Endodermal cell (in vitro differentiated cells): ENCODE data around the gene GAS7. TPM values are rescaled to one million over a fixed set of nuclear protein-coding genes. Genes with fewer than 3 reads are reported as not detected.

Experiments used
- DNase-seq: peaks from one replicate; pipeline ENCODE4 v3.0.0-alpha.2; 2017
- H3K27ac ChIP-seq: 2 replicates; pipeline ENCODE4 v1.5.1; 2013; ENCODE audit warnings: mild to moderate bottlenecking, low read depth, low read length, moderate library complexity
- H3K27me3 ChIP-seq: 2 replicates; pipeline ENCODE4 v1.6.1; 2013; ENCODE audit warnings: mild to moderate bottlenecking, low read length, moderate library complexity; ENCODE audit not compliant: insufficient read depth, control insufficient read depth, poor library complexity, severe bottlenecking
- H3K36me3 ChIP-seq: 2 replicates; pipeline ENCODE4 v1.7.0; 2013; ENCODE audit warnings: mild to moderate bottlenecking, low read length, moderate library complexity; ENCODE audit not compliant: control insufficient read depth, insufficient read depth
- H3K4me1 ChIP-seq: one replicate; pipeline ENCODE4 v1.7.0; 2013; ENCODE audit warnings: low read length; ENCODE audit not compliant: control insufficient read depth, insufficient read depth
- H3K4me3 ChIP-seq: 2 replicates; pipeline ENCODE4 v1.5.1; 2013; ENCODE audit warnings: mild to moderate bottlenecking, low read length, moderate library complexity
- H3K9ac ChIP-seq: 2 replicates; pipeline ENCODE4 v1.6.1; 2013; ENCODE audit warnings: mild to moderate bottlenecking, low read length, moderate library complexity; ENCODE audit not compliant: poor library complexity, severe bottlenecking; ENCODE audit errors: extremely low read depth
- H3K9me3 ChIP-seq: 2 replicates; pipeline ENCODE4 v1.6.1; 2013; ENCODE audit warnings: mild to moderate bottlenecking, low read length, moderate library complexity; ENCODE audit not compliant: control insufficient read depth
- H3K27ac Mint-ChIP-seq: 2 replicates; pipeline ENCODE4 v1.8.0; 2020; ENCODE audit warnings: mixed read lengths
- H3K27me3 Mint-ChIP-seq: 2 replicates; pipeline ENCODE4 v1.8.0; 2021; ENCODE audit warnings: mild to moderate bottlenecking, mixed read lengths; ENCODE audit not compliant: insufficient read depth
- H3K36me3 Mint-ChIP-seq: 2 replicates; pipeline ENCODE4 v1.8.0; 2020; ENCODE audit warnings: low read depth, mixed read lengths
- H3K4me1 Mint-ChIP-seq: 2 replicates; pipeline ENCODE4 v1.8.0; 2020; ENCODE audit warnings: mixed read lengths
- H3K4me3 Mint-ChIP-seq: 2 replicates; pipeline ENCODE4 v1.8.0; 2020; ENCODE audit warnings: mild to moderate bottlenecking, moderate library complexity, mixed read lengths
- H3K9me3 Mint-ChIP-seq: 2 replicates; pipeline ENCODE4 v1.8.0; 2020; ENCODE audit warnings: mild to moderate bottlenecking, mixed read lengths
- CTCF ChIP-seq: fragments of 200-600 bp; sonication (generic); conservative IDR thresholded peaks from 2 replicates; pipeline ENCODE4 v1.5.0; 2021; ENCODE audit warnings: antibody characterized with exemption, mild to moderate bottlenecking
- WGBS, 2 experiments: methylation state at CpG; one replicate each; pipeline versions ENCODE4 v1.1.5 to v1.1.7; 2013; ENCODE audit warnings: missing lambda C conversion rate in 2 of 2, mixed read lengths in 1 of 2; ENCODE audit not compliant: insufficient coverage in 1 of 2, insufficient read length in 1 of 2; 5-methylcytosine and 5-hydroxymethylcytosine counted together
- total RNA-seq, 2 donors: library from RNA; stranded (reverse); fragmentation: NEBNext Ultra II Directional in 1 of 2; extraction: Animal tissue kit (Norgen Biotek cat#: 25700) in 1 of 2; gene quantifications; 2 replicates in 1 of 2; 3 replicates in 1 of 2; pipeline ENCODE4 v1.2.1, GENCODE V29; 2021

The GAS7 gene
- total RNA-seq, 2 donors from 2014 or later = 8.6 to 14.7 TPM

- peak overlapping the region; percentile 64 for H3K27ac Mint-ChIP-seq
- H3K4me1 ChIP-seq = no peaks in the 10 kb centered on the region
- no peaks in the 10 kb centered on the region for H3K9me3 Mint-ChIP-seq
- peak; percentile 68 for DNase-seq
- no peak for TF ChIP-seq CTCF
- H3K27me3 ChIP-seq = no peaks in the 10 kb centered on the region
- H3K9ac ChIP-seq = no peak overlapping the region
- 91 to 100% methylated on average over 1 to 5 of the region's 5 CpGs for WGBS, 2 experiments
- H3K4me3 ChIP-seq = no peak overlapping the region
- no peaks in the 10 kb centered on the region for H3K36me3 ChIP-seq
- H3K4me1 Mint-ChIP-seq = peaks cover 12% of the 10 kb centered on the region
- no peak overlapping the region for H3K4me3 Mint-ChIP-seq
- no peaks in the 10 kb centered on the region for H3K9me3 ChIP-seq
- no peak overlapping the region for H3K27ac ChIP-seq
- H3K27me3 Mint-ChIP-seq = no peaks in the 10 kb centered on the region
- no peaks in the 10 kb centered on the region for H3K36me3 Mint-ChIP-seq
Measured at GRCh38 chr17:10162096-10162495, 36.3 kb downstream of the GAS7 start.

GRCh38 chr17:10161386-10161785 is 37.0 kb downstream of the GAS7 start:
- Mint-ChIP-seq H3K27ac (no peak overlapping the region), H3K9me3 (no peaks in the 10 kb centered on the region), H3K27me3 (no peaks in the 10 kb centered on the region), H3K4me3 (no peak overlapping the region), H3K36me3 (no peaks in the 10 kb centered on the region), H3K4me1 (peaks cover 16% of the 10 kb centered on the region)
- DNase-seq = no peak
- Histone ChIP-seq H3K4me3 (no peak overlapping the region), H3K9me3 (no peaks in the 10 kb centered on the region), H3K27me3 (no peaks in the 10 kb centered on the region), H3K27ac (no peak overlapping the region), H3K36me3 (no peaks in the 10 kb centered on the region), H3K4me1 (no peaks in the 10 kb centered on the region), H3K9ac (no peak overlapping the region)
- no peak for TF ChIP-seq CTCF
- WGBS, 2 experiments = 92 to 96% methylated on average over 5 of the region's 5 CpGs

GRCh38 chr17:10156948-10157607 is 41.3 kb downstream of the GAS7 start:
- no peak overlapping the region for H3K27ac ChIP-seq
- H3K9ac ChIP-seq = no peak overlapping the region
- Mint-ChIP-seq H3K27ac (no peak overlapping the region), H3K27me3 (no peaks in the 10 kb centered on the region), H3K36me3 (no peaks in the 10 kb centered on the region), H3K9me3 (no peaks in the 10 kb centered on the region), H3K4me3 (no peak overlapping the region), H3K4me1 (peaks cover 16% of the 10 kb centered on the region)
- H3K27me3 ChIP-seq = no peaks in the 10 kb centered on the region
- H3K4me3 ChIP-seq = no peak overlapping the region
- TF ChIP-seq CTCF = no peak
- no peaks in the 10 kb centered on the region for H3K9me3 ChIP-seq
- peak; percentile 55 for DNase-seq
- H3K4me1 ChIP-seq = no peaks in the 10 kb centered on the region
- WGBS, 2 experiments = 85 to 86% methylated on average over 9 to 11 of the region's 11 CpGs
- no peaks in the 10 kb centered on the region for H3K36me3 ChIP-seq
